GM12865 (cell line): ENCODE results near the gene EBF3.
A peak's percentile ranks its signal among the peaks of the same experiment; 100 is the strongest.

Source experiments
- DNase-seq: peaks from one replicate; pipeline ENCODE4 v3.0.0; 2010; ENCODE audit warnings: low read depth
- H3K4me3 ChIP-seq: 2 replicates; pipeline ENCODE4 v1.5.1; 2011; ENCODE audit warnings: mild to moderate bottlenecking, low read depth, low read length, control low read depth
- CTCF ChIP-seq: IDR thresholded peaks from 2 replicates; pipeline ENCODE4 v1.5.1; 2011; ENCODE audit warnings: low read length, control low read depth, low read depth, inconsistent platforms; ENCODE audit not compliant: insufficient read depth; ENCODE audit errors: missing control alignments

Gene EBF3

GRCh38 chr10:129894698-129895097 lies 69.4 kb downstream of the EBF3 start:
- DNase-seq = no peak
- no peak overlapping the region for H3K4me3 ChIP-seq
- no peak for TF ChIP-seq CTCF

- DNase-seq = no peak
- H3K4me3 ChIP-seq = no peak overlapping the region
- no peak for TF ChIP-seq CTCF
Measured at GRCh38 chr10:129893104-129894089, 70.7 kb downstream of the EBF3 start.

GRCh38 chr10:129892548-129893052 lies 71.5 kb downstream of the EBF3 start:
- DNase-seq = no peak
- no peak for TF ChIP-seq CTCF
- no peak overlapping the region for H3K4me3 ChIP-seq

GRCh38 chr10:129891806-129892205 lies 72.3 kb downstream of the EBF3 start:
- no peak for DNase-seq
- TF ChIP-seq CTCF = no peak
- H3K4me3 ChIP-seq = no peak overlapping the region

DNA sequence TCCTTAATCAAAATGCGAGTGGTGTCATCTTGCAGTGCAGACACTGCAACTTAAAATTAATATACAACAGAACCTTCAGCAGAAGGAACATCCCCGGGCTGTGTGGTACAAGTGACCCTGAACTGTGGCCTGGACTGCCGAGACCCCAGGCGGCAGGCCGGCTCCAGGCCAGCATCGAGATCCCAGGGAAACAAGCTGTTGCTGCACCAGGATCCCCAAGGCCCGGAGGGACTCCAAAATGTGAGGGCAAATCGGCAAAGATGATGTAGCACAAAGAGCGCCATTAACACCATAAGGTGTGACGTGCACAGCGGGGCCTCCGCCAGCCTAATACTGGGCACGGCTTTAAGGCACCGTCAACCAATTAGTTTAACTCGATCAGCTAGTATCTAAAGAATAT lies 73.9 kb downstream of the EBF3 start:
- DNase-seq = no peak
- H3K4me3 ChIP-seq = no peak overlapping the region
- no peak for TF ChIP-seq CTCF

DNA sequence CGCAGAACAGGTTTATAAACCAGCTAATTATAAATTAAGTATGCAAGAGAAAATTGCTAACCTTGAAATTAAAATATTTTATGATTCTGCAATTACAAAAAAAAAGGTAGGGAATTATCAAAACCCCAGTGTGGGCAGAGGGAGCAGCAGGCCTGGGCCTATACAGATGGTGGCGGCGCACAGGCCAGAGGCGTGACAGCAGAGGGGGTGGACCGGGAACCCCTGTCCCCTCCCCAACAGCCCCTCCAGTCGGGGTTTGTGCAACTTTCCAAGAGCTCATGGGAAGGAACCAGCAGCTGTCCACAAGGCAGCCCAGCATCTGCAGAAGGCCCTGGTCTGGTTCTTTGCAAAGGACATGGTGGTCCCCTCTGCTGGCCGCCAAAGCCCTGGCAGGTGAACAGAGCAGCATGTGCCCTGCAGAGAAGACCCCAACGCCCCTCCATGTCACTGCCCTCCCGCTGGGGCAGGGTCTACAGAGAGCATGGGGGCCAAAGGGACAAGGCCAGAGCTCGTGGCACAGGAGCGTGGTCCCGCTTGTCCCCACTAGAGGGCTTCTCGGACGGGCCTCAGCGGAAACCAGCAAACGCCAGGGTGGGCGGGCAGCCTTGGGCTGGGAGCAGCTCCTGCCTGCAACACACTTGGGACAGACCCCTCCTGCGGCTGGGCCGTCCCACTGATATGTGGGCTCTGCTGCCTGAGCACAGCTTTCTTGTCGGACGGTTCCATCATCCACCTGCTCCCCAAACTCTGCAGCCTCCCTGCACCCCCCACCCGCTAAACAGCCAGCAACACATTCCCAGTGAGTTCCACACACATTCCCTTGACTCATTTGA lies 75.1 kb downstream of the EBF3 start:
- DNase-seq = peak; percentile 26

More for the DNA sequence above, 75.1 kb downstream of the EBF3 start:
- H3K4me3 ChIP-seq = no peak overlapping the region
- TF ChIP-seq CTCF = peak; percentile 56
